GM19328 (cell line): ENCODE measurements around the gene TRERF1.

Experiments used
- ATAC-seq: cut with Tn5 transposase; IDR thresholded peaks from one replicate; pipeline ENCODE4 v1.9.1; 2021; ENCODE audit warnings: mild to moderate bottlenecking, moderate library complexity; ENCODE audit not compliant: unreplicated experiment

TRERF1 gene

GRCh38 chr6:42287756-42288155 is 164.0 kb downstream of the TRERF1 start:
- no peak for ATAC-seq

GRCh38 chr6:42281570-42281969 is 170.2 kb downstream of the TRERF1 start:
- no peak for ATAC-seq

GRCh38 chr6:42280966-42281533 is 170.7 kb downstream of the TRERF1 start:
- ATAC-seq: no peak

DNA sequence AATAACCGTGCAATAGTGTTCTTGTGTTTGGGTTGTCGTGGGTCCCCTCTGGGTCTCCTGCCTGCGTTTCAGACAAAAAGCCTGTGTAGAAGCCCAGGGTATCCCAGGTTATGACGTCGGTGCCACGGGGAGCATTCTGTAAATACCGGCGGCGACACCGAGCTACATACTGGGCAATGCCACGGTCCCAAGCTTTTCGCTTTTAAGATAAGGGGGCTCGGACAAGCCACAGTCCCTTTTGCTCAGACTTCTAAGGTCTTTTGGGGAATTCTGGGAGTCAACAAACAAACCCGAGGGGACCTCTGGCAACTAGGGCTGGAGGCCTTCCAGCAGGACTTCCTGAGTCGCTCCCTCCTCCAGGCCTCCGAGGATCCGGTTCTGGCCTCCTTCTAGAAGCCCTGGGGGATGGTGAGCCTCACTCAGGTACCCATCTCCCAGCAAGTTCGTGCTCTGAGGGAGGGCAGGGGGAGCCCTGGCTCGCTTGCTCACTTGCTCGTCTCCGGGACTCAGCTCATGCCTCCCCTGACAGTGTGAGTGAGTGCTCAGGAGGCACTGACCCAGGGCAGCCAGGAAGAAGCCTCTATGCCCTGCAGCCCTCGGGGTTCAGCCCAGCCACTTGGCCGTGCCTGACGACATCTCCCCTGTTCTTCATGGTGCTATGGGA is 171.6 kb downstream of the TRERF1 start:
- no peak for ATAC-seq

DNA sequence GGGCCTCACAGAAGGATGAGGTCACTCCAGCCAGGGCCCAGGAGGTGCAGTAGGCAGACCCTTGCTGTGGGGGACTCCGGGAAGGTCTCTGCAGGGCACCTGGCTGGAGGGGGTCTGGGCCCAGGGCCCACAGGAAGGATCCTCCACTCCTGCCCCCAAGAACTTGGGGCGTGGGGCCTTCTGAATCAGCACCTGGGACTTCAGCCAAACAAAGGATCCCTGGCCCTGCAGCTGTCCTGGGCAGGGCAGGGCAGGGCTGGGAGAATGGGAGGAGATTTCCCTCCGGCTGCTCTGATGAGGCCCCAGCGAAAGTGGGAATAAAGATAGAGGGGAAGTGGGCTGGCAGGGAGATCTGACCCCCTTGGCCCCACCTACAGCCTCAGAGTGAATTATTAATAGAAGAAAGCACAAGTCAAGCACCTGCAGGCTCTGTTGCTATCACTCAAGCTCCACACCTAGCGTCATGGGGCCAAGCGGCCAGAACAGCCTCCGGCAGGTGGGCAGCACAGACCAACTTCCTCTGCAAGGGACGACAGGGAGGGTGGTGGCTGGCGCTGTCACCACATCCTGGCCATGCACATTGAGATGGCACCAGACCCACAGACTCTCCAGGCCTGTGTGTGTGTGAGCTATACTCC is 172.5 kb downstream of the TRERF1 start:
- no peak for ATAC-seq

- no peak for ATAC-seq
These were observed 173.4 kb downstream of the TRERF1 start for GRCh38 chr6:42278131-42278853.

DNA sequence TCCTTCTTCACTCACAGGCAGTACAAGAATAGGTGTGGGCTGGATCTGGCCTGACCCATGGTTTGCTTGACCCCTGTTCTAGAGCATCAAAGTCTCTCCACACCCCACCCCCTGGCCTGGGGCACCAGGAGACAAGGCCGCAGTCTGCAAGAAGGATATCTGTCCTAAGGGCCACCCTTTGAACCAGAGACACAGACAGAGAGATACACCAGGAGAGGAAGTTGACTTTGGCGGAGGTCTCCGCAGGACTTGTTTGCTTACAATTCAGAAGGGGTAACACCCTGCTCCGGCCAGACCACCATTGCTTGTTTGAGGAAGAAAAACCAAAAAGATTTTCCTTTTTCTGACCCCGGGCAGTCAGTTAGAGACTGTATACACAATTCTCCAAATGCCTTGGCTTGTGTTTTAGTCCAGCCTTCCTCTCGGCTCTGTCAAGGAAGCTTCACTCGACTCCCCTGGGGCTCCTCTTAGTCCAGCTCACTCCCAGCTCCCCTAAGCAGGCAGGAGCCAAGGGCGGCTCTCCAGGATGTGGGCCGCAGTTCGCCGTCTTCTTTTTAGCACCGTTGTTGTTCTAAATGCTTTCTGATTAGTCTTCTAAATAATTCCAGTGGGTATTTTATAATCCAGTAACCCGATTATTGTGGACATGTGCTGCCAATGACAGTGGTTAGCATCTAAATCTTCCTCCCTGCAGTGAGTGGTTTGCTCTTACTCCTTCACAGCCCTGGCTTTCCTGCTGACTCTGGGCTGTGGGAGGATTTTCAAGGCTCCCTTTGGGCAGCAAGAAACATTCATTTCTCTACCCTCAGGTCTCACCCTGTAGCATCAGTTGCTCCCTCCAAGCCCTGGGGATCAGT is 175.5 kb downstream of the TRERF1 start:
- no peak for ATAC-seq

DNA sequence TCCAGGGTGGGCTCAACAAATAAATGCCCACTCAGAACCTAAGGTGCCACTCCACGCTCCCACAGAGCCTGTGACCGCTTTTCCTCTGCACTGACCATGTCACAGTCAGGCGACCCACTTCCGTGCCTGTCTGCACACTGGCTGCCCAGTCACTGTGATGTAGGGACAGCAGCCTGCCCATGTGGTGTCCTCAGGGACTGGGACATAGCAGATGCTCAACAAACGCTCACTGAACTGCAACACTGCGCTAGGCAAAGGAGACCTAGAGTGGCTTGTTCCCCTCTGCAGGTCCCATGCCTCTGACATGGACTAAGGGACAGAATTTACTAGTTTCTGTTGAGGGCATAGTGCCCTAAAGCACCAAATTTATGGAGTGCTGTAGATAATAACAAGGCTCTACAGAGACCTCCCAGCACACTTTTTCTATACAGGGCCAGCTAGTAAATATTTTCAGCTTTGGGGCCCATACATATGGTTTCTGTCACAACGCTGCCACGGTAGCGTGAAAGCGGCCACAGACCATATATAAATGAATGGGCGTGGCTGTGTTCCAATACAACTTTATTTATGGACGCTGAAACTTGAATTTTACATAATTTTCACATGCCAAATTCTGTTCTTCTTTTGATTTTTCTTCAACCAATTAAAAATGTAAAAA is 176.2 kb downstream of the TRERF1 start:
- no peak for ATAC-seq

DNA sequence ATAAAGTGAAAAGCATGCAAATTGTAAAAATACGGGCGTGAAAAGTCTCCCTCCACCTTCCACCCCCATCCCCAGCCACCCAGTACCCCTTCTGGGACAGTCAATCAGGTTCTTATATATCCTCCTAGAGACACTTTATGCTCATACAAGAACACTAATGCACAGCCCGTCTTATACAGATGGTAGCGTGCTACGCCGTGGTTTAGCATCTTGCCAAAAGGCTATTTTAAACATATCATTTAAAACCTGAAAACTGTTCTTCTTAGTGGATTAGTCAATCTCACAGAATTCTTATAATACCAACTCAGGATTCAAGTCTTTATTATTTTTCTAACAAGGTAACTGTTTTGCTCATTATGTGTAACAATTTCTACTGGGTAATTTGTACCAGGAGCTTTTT is 176.8 kb downstream of the TRERF1 start:
- ATAC-seq: no peak

GRCh38 chr6:42271834-42272805 is 179.6 kb downstream of the TRERF1 start:
- no peak for ATAC-seq

DNA sequence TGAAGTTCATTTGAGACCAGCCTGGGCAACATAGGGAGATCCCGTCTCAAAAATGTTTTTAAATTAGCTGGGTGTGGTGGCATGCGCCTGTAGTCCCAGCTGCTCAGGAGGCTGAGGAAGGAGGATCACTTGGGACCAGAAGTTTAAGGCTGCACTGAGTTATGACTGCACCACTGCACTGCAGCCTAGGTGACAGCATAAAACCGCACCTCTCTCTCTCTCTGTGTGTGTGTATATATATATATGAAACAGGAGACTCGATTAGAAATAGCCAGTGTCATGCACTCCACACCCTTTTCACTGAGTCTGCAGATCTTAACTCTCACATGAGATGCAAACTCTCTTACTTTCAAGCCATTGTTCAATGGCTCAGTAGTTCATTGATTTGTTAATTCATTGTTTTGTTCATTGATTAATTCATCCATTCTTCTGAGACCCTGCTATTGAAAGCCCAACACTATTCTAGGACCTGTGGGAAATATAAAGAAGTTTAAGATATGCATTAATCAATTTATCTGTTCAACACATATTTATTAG is 181.7 kb downstream of the TRERF1 start:
- peak; percentile 34 for ATAC-seq

DNA sequence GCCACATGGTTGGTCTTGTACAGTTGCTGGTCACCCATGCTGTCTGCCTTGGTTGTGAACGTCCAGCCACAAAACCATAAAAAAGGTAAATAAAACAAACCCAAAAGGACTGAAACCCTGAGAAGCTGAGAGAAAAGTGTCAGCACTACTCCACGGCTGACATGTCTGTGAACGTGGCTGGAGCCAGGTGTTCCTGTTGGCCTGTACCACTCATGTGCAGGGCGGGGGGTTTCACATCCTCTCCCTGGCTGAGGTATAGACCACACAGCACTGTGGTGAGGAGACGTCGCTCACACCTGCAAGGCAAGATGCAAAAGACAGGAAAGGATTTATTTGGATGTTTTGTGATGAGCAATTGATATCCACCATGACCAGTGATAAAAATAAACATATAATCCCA is 182.2 kb downstream of the TRERF1 start:
- ATAC-seq: peak; percentile 85

- ATAC-seq: no peak
These were observed 182.9 kb downstream of the TRERF1 start for GRCh38 chr6:42268835-42269204.

DNA sequence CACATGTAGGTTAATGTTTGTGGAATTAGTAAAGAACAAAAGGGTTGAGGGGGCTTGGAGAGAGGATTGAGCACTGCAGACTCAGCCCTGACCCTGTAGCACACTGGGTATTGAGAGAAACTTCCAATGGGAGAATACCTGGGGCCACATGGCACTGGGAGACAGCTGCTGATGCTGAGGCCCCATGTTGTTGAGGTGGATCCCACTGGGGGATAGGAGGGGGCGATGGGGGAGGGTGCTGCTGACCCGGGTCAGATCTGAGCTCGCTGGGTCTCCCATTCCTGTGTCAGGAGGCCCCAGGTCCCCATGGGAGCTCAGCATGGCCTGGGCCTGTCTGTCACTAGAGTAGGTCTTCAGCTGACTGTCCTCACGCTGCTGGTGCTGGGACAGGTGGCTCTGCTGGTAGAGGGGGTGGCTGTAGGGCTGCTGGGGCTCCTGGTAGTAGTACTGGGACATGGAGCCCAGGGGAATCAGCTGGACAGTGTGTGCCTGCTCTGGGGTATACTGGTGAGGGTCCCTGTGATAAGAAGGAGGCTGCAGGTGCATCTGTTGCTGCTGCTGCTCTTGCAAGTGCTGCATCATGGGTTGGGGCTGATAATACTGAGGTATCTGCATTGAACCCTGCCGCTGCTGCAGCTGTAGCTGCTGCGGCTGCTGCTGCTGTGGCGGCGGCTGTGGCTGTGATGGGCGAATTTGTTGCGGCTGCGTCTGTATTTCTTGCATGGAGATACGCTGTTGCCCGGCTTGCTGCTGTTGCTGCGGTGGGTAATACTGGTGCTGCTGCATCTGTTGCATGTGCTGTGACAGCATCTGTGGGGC is 183.5 kb downstream of the TRERF1 start:
- ATAC-seq: no peak

DNA sequence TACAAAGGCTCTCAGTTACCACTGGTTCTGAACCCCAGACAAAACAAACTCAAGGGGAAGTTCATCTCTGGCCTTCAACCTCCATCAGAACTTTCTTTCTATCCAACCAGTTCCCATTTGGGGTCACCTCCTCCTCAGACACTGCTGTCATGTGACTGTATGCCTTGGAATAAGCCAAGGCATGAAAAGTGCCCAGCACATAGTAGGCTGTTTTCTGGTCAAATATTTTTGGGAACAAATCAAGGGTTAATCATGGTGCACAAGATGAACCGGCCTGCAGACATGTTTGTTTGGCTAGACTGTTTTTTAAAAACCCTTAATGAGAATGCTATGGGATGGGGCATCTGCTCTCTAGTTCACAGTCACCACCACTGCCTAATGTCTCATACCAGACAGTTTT is 185.2 kb downstream of the TRERF1 start:
- no peak for ATAC-seq

- ATAC-seq: no peak
These were observed 186.8 kb downstream of the TRERF1 start for GRCh38 chr6:42264852-42265390.

- ATAC-seq: no peak
These were observed 187.4 kb downstream of the TRERF1 start for GRCh38 chr6:42264162-42264851.
